SK-N-MC (cell line): ENCODE measurements around the gene BMERB1.

Source experiments
- EZH2 ChIP-seq: fragments of 200-600 bp; sonication (generic); IDR thresholded peaks from one replicate; pipeline ENCODE4 v1.6.1; 2017; ENCODE audit warnings: antibody characterized with exemption
- FOXP2 ChIP-seq: optimal IDR thresholded peaks from 2 replicates; pipeline ENCODE3; 2011; ENCODE audit warnings: mild to moderate bottlenecking, moderate library complexity; ENCODE audit not compliant: insufficient read depth; ENCODE audit errors: extremely low read length, control extremely low read depth
- POLR2AphosphoS5 ChIP-seq: IDR thresholded peaks from 2 replicates; pipeline ENCODE4 v1.6.1; 2012; ENCODE audit warnings: mild to moderate bottlenecking, low read depth, low read length, borderline replicate concordance

GRCh38 chr16:15593235-15593634 is 158.8 kb downstream of the BMERB1 start:
- TF ChIP-seq POLR2AphosphoS5 (no peak), EZH2 (no peak), FOXP2 (no peak)
